K562 (cell line): ENCODE results near the gene POLR3A. TPM values are rescaled to one million over a fixed set of nuclear protein-coding genes. Genes with fewer than 3 reads are reported as not detected.
A peak's percentile ranks its signal among the peaks of the same experiment; 100 is the strongest.

Experiments used
- CXXC5 ChIP-seq: fragments of 250-450 bp; sonication (Bioruptor Pico); IDR thresholded peaks from 2 replicates; pipeline ENCODE4 v1.8.0; 2022; ENCODE audit warnings: inconsistent platforms, mild to moderate bottlenecking, moderate library complexity
- E2F6 ChIP-seq, 2 experiments: IDR thresholded peaks; 2 replicates each; pipeline ENCODE4 v1.6.1; 2011; ENCODE audit warnings: borderline replicate concordance in 1 of 2, control low read depth in 1 of 2, low read depth in 1 of 2, low read length in 1 of 2, mild to moderate bottlenecking in 1 of 2, mixed read lengths in 1 of 2, moderate library complexity in 1 of 2; ENCODE audit not compliant: insufficient read depth in 1 of 2, insufficient read length in 1 of 2, poor library complexity in 1 of 2, severe bottlenecking in 1 of 2; ENCODE audit errors: extremely low read depth in 1 of 2
- EWSR1 ChIP-seq: fragments of 450-650 bp; IDR thresholded peaks from 2 replicates; pipeline ENCODE4 v1.6.1; 2018; ENCODE audit warnings: borderline replicate concordance, mild to moderate bottlenecking, low read depth, moderate library complexity; ENCODE audit not compliant: partially characterized antibody
- GTF2E2 ChIP-seq: fragments of 200-800 bp; sonication (Bioruptor generic); IDR thresholded peaks from 2 replicates; pipeline ENCODE4 v1.6.1; 2016; ENCODE audit warnings: missing genetic modification characterization, missing compliant biosample characterization
- MAFF ChIP-seq: IDR thresholded peaks from 2 replicates; pipeline ENCODE4 v1.6.1; 2012; ENCODE audit warnings: low read length, improper control_type of control experiment
- NFIC ChIP-seq: fragments of 450-650 bp; IDR thresholded peaks from 2 replicates; pipeline ENCODE4 v1.6.1; 2017; ENCODE audit warnings: mild to moderate bottlenecking, inconsistent platforms
- PREB ChIP-seq: sonication (generic); formaldehyde crosslinking; IDR thresholded peaks from 2 replicates; pipeline ENCODE4 v1.8.1; 2023; ENCODE audit warnings: mild to moderate bottlenecking, missing genetic modification reagents
- PTBP1 ChIP-seq: fragments of 200-400 bp; formaldehyde crosslinking; IDR thresholded peaks from 2 replicates; pipeline ENCODE4 v1.6.1; 2017; ENCODE audit warnings: low read depth, low read length
- TAF1 ChIP-seq: IDR thresholded peaks from 2 replicates; pipeline ENCODE4 v1.6.1; 2011; ENCODE audit warnings: mild to moderate bottlenecking, low read length, moderate library complexity; ENCODE audit not compliant: insufficient read depth, control insufficient read depth, severe bottlenecking; ENCODE audit errors: extremely low read depth
- ZMIZ1 ChIP-seq, 2 experiments: fragments of 150-350 bp in 1 of 2; IDR thresholded peaks; 2 replicates each; pipeline ENCODE4 v1.6.1; 2012 to 2016; ENCODE audit warnings: low read depth in 2 of 2, low read length in 2 of 2, mild to moderate bottlenecking in 1 of 2, moderate library complexity in 1 of 2
- ZNF395 ChIP-seq: fragments of 200-800 bp; sonication (Bioruptor generic); IDR thresholded peaks from 2 replicates; pipeline ENCODE4 v1.6.1; 2017; ENCODE audit warnings: missing genetic modification characterization, missing compliant biosample characterization
- ZNF444 ChIP-seq: fragments of 250-450 bp; sonication (Bioruptor Pico); IDR thresholded peaks from 2 replicates; pipeline ENCODE4 v1.4.0; 2020; ENCODE audit warnings: mild to moderate bottlenecking, moderate library complexity
- ZNF511 ChIP-seq: sonication (generic); formaldehyde crosslinking; IDR thresholded peaks from 2 replicates; pipeline ENCODE4 v1.8.0; 2022; ENCODE audit warnings: mild to moderate bottlenecking, missing genetic modification reagents
- ZNF512 ChIP-seq: IDR thresholded peaks from 2 replicates; pipeline ENCODE4 v1.6.1; 2016; ENCODE audit warnings: missing genetic modification characterization, missing compliant biosample characterization
- ZNF707 ChIP-seq: fragments of 250-450 bp; sonication (Bioruptor Pico); conservative IDR thresholded peaks from 2 replicates; pipeline ENCODE4 v1.8.0; 2022; ENCODE audit warnings: inconsistent platforms, mild to moderate bottlenecking, moderate library complexity
- polyA plus RNA-seq, 8 experiments: library from polyadenylated mRNA; depleted of rRNA in 4 of 8; stranded (reverse) in 5 of 8; unstranded in 3 of 8; fragments of >200 nt; fragmentation: Nextera tagmentation in 2 of 8; fragmentation: Illumina TruSeq in 1 of 8; extraction: Ambion mirVana in 2 of 8; extraction: Trizol in 1 of 8; gene quantifications; 2 replicates each; pipeline versions ENCODE4 v1.2.1 to v1.2.3, GENCODE V29; 2011 to 2014; ENCODE audit warnings: inconsistent platforms in 1 of 8, missing spikeins in 1 of 8
- total RNA-seq, 7 experiments: library from RNA; depleted of rRNA in 6 of 7; stranded (reverse); fragments of >200 nt in 6 of 7; fragmentation: Illumina TruSeq in 2 of 7; extraction: Trizol in 2 of 7; gene quantifications; 2 replicates each; pipeline versions ENCODE4 v1.2.1 to v1.2.3, GENCODE V29; 2011 to 2021; ENCODE audit warnings: low replicate concordance in 1 of 7

POLR3A gene
- total and polyA plus RNA-seq, 9 of the 15 experiments (the other 6 are each of a cell fraction or from before 2014, with no cell fraction given), result 14.9 to 37.0 (median 26.7) TPM

- no peak for TF ChIP-seq EWSR1
- peak; percentile 53 for TF ChIP-seq TAF1
- peak in 1 of 2 experiments; percentile 32 for TF ChIP-seq E2F6 (IDR thresholded peaks at IDR 0.05; ENCODE audit: borderline replicate concordance in 1 of 2, extremely low read depth in 1 of 2, insufficient read depth in 1 of 2, insufficient read length in 1 of 2, low read depth in 1 of 2, low read length in 1 of 2, poor library complexity in 1 of 2, severe bottlenecking in 1 of 2)
- peak; percentile 51 for TF ChIP-seq ZNF395 (CRISPR knock-in tag)
- TF ChIP-seq GTF2E2 (tag), result 0 out of 2 replicates have a peak, but pooled peaks have one; percentile 27
- TF ChIP-seq ZMIZ1 (IDR thresholded peaks at IDR 0.05; ENCODE audit: low read depth in 2 of 2, low read length in 2 of 2), result peak in 1 of 2 experiments; percentile 8; a peak in 1 of 4 replicates
- TF ChIP-seq PREB (CRISPR knock-in tag), result no peak
- TF ChIP-seq PTBP1, result no peak
- TF ChIP-seq NFIC, result peak; percentile 88
- no peak for TF ChIP-seq MAFF
- TF ChIP-seq ZNF707 (CRISPR knock-in tag), result no peak
- no peak for TF ChIP-seq ZNF511 (CRISPR knock-in tag)
- TF ChIP-seq CXXC5, result peak; percentile 73
- no peak for TF ChIP-seq ZNF512 (tag)
- no peak for TF ChIP-seq ZNF444 (CRISPR knock-in tag)
These were observed 102.5 kb downstream of the POLR3A start, which contains the start of gene DLG5 (continued) for GRCh38 chr10:77926566-77927401.
